GM12878 (cell line): ENCODE results near the gene AFAP1.

Experiments used
- ASH2L ChIP-seq: fragments of 300-600, 200-600 bp; sonication (generic); IDR thresholded peaks from 2 replicates; pipeline ENCODE4 v1.6.1; 2017; ENCODE audit warnings: low read depth, mild to moderate bottlenecking, borderline replicate concordance
- CTCF ChIP-seq, 3 experiments: IDR thresholded peaks in 2 of 3; conservative IDR thresholded peaks in 1 of 3; 2 replicates each; pipeline ENCODE4 v1.5.1; 2011; ENCODE audit warnings: low read depth in 3 of 3, low read length in 3 of 3, mild to moderate bottlenecking in 3 of 3, control low read depth in 2 of 3, moderate library complexity in 2 of 3, inconsistent platforms in 1 of 3, mixed read lengths in 1 of 3; ENCODE audit not compliant: control insufficient read depth in 2 of 3, insufficient read depth in 1 of 3; ENCODE audit errors: extremely low read depth in 1 of 3
- EP300 ChIP-seq, 2 experiments: fragments of 150-350 bp in 1 of 2; IDR thresholded peaks; 2 replicates each; pipeline ENCODE4 v1.6.1; 2011 to 2012; ENCODE audit warnings: low read depth in 2 of 2, low read length in 2 of 2, borderline replicate concordance in 1 of 2, improper control_type of control experiment in 1 of 2, inconsistent platforms in 1 of 2; ENCODE audit not compliant: control insufficient read depth in 1 of 2
- JUNB ChIP-seq: IDR thresholded peaks from 2 replicates; pipeline ENCODE4 v1.6.1; 2016; ENCODE audit warnings: antibody characterized with exemption, mild to moderate bottlenecking
- MYC ChIP-seq: IDR thresholded peaks from 2 replicates; pipeline ENCODE4 v1.6.1; 2011; ENCODE audit warnings: mild to moderate bottlenecking, low read length, moderate library complexity, inconsistent platforms; ENCODE audit not compliant: insufficient read depth, insufficient replicate concordance, insufficient read length, severe bottlenecking
- POLR2A ChIP-seq: IDR thresholded peaks from 2 replicates; pipeline ENCODE4 v1.6.1; 2011; ENCODE audit warnings: low read depth, mild to moderate bottlenecking, low read length
- SUPT20H ChIP-seq: IDR thresholded peaks from 2 replicates; pipeline ENCODE4 v1.6.1; 2011; ENCODE audit warnings: low read depth, mild to moderate bottlenecking, low read length, moderate library complexity, borderline replicate concordance; ENCODE audit not compliant: control insufficient read depth
- TCF12 ChIP-seq: IDR thresholded peaks from 2 replicates; pipeline ENCODE4 v1.6.1; 2011; ENCODE audit warnings: low read depth, mild to moderate bottlenecking, low read length
- ZNF207 ChIP-seq: fragments of 450-650 bp; IDR thresholded peaks from 2 replicates; pipeline ENCODE4 v1.6.1; 2014; ENCODE audit warnings: antibody characterized with exemption, mild to moderate bottlenecking, borderline replicate concordance
- TF ChIP-seq, protein P1 (sequence below): IDR thresholded peaks from 2 replicates; pipeline ENCODE4 v1.6.1; 2012; ENCODE audit warnings: low read depth, low read length, improper control_type of control experiment

GRCh38 chr4:7970361-7970946 lies 30.8 kb upstream of the AFAP1 start:
- TF ChIP-seq CTCF (IDR thresholded peaks at IDR 0.05 in 2 of 3, conservative IDR thresholded peaks at IDR 0.05 in 1 of 3; ENCODE audit: control insufficient read depth in 2 of 3, extremely low read depth in 1 of 3, insufficient read depth in 1 of 3, low read depth in 3 of 3, low read length in 3 of 3) (no peak), SUPT20H (no peak), EP300 (IDR thresholded peaks at IDR 0.05; ENCODE audit: borderline replicate concordance in 1 of 2, control insufficient read depth in 1 of 2, low read depth in 2 of 2, low read length in 2 of 2) (no peak), JUNB (no peak), ASH2L (no peak), MYC (no peak), ZNF207 (no peak), POLR2A (no peak), TCF12 (no peak)
- TF ChIP-seq, protein P1, sequence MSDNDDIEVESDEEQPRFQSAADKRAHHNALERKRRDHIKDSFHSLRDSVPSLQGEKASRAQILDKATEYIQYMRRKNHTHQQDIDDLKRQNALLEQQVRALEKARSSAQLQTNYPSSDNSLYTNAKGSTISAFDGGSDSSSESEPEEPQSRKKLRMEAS = no peak
